Measurements from ENCODE around the gene CCDC127.

CCDC127 gene

GRCh38 chr5:160921-161802 lies 56.8 kb downstream of the CCDC127 start:
- in situ Hi-C loops (cut with MboI; ENCODE audit: low sequenced_read_pairs): no loop called here

- in situ Hi-C loops (cut with MboI; ENCODE audit: low sequenced_read_pairs): no loop called here
These were observed 57.8 kb downstream of the CCDC127 start for GRCh38 chr5:160173-160510.

DNA sequence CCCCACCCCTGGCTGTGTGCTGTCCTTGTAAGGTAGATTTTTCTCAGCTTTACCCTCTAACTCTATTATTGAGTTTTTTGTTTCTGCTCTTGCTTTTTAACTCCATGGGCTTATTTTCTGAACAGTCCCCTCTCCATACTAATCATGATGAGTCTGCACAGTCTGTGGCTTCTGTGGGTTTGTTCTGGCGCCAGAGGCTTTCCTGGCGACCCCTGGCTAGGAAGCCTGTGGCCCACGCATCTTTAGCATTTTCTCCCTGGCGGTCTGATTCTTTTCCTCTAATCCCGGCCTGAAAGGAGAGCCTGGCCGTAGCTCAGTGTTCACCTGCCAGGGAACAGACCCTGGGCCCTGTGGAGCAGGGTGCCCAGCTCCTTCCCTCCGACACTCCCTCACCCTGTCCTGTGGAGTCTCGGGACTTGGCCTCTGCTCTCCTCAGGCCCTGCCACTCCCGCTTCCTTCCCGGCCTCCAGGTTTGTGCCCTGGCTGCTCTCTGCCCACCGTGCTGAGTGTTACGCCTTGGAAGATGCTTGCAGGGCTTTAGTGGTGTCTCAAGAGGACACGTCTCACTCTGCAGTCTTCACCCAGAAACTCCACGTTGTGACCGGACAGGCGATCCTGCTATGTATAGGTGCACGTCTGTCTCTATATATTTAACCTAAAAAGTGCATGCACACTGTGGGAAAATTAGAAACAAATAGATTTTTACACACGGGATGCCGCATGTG lies 58.3 kb downstream of the CCDC127 start:
- in situ Hi-C loops (cut with MboI; ENCODE audit: low sequenced_read_pairs): no loop called here

GRCh38 chr5:158807-159447 lies 59.0 kb downstream of the CCDC127 start:
- in situ Hi-C loops (cut with MboI; ENCODE audit: low sequenced_read_pairs): no loop called here

GRCh38 chr5:157801-158200 lies 60.2 kb downstream of the CCDC127 start:
- in situ Hi-C loops (cut with MboI; ENCODE audit: low sequenced_read_pairs): no loop called here

DNA sequence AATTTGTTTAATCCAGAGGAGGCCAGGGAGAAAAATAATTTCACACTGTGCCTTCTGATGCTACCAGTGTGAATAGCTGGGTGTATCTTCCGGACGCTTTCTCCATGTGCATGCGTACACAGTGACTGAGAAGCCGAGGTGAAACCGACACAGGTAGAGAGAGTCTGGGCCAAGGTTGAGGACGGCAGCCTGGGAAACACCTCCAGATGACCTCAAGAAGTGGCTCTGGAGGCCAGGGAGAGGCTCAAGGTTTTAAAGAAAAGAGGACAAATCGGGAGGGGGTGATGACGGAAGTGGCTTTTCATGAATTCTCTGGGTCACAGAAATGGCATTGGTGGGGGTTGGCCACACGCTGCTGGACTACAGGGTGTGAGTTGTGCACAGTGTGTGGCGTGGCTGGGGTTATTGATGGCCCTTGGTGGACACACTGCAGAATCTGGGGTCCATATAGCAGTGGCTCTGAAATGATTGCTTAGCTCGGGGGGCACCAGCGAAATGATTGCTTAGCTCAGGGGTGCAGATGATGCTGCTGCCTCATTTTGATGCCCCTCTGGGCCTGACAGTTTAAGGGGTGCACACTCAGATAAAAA lies 60.7 kb downstream of the CCDC127 start:
- in situ Hi-C loops (cut with MboI; ENCODE audit: low sequenced_read_pairs): no loop called here

DNA sequence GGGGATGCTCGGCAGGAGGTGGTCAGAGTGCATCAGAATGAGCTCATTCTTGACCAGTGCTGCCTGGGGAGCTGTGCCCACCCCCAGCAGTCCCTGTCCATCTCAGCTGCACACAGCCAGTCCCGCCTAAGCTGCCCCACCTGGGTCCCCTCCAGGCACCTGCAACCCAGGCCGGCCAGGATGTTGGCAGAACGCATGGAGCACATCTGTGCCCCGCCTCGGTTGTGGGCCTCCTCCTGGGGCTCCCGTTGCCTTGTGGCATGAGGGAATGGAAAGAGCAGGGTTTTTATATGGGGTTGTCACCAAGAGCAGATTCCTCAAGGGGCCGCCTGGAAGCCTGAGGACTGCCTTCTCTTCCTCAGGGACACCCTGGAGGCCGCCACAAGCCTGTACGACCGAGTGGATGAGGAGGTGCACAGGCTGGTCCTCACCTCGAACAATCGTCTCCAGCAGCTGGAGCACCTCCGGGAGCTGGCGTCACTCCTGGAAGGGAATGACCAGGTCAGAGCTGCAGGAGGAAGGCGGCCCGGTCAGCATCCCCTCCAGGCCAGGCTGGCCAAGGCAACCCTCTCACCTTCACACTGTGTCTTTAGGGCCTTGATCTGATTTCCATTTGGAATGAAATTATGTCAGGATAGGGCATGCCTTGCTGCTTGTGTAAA lies 61.4 kb downstream of the CCDC127 start:
- in situ Hi-C loops (cut with MboI; ENCODE audit: low sequenced_read_pairs): no loop called here

- in situ Hi-C loops (cut with MboI; ENCODE audit: low sequenced_read_pairs): no loop called here
These were observed 62.1 kb downstream of the CCDC127 start for GRCh38 chr5:155651-156410.

DNA sequence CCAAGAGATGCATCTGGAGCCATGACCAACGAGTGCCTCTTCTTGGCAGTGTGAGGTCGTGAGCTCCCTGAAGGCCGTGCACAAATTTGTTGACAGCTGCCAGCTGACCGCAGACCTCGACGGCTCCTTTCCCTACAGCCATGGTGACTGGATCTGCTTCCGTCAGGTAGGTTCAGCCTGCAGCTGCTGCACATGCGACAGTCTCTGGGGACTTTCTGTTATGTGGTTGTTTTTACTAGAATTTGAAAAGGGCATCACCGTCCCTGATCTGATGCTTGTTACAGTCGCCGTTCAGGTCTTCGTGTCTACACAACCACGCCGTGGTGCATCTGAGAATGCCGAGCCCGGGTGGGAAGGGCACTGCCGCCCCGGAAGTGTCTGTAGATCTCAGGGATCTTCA lies 63.1 kb downstream of the CCDC127 start:
- in situ Hi-C loops (cut with MboI; ENCODE audit: low sequenced_read_pairs): no loop called here

DNA sequence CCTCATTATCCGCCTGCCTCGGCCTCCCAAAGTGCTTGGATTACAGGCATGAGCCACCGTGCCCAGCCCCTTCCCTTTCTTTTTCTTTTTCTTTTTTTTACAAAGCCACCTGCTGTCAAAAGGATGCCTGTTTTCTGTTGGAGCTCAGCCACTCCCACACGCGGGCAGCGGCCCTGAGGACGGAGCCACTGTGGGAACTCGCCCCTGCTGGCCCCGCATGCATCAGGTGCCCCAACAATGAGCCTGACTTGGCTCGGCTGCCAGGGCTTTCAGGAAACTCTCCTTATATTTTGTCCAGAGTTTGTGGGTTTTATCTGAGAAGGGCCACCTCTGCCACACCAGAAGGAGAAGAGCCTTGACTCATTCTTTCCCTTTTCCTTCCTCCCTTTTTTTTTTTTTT lies 63.7 kb downstream of the CCDC127 start:
- in situ Hi-C loops (cut with MboI; ENCODE audit: low sequenced_read_pairs): no loop called here

DNA sequence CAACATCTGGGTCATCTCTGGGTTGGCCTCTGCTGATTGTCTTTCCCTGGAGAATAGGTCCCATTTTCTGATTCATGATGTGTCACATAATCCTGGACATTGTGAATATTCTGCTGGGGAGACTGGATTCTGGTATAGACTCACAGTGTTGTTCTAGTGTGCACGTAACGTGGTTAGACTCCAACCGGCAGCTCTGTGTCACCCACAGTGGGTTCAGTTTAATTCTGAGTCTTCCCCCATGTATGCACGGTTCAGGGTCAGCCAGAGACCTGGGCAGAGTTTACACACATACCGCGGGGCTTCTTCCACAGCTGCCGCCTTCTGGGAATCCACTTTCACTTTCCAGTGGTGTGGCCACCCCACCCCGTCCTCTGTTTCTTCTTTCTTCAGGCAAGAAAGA lies 64.7 kb downstream of the CCDC127 start:
- in situ Hi-C loops (cut with MboI; ENCODE audit: low sequenced_read_pairs): no loop called here

GRCh38 chr5:152077-152476 lies 65.9 kb downstream of the CCDC127 start:
- in situ Hi-C loops (cut with MboI; ENCODE audit: low sequenced_read_pairs): no loop called here

DNA sequence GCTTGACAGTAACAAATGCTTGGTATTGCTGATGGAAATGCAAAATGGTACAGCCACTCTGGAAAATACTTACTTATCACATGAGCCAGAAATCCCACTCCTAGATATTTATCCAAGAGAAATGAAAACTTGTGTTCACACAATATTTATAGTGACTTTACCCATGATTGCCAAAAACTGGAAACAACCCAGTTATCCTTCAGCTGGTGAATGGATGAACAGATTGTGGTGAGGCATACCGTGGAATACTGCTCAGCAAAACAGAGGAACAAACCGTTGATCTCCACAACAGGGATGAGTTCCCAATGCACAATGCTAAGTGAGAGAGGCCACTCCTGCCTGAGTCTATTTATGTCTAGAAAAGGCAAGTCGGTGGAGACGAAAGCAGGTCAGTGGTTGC lies 67.2 kb downstream of the CCDC127 start:
- in situ Hi-C loops (cut with MboI; ENCODE audit: low sequenced_read_pairs): no loop called here

DNA sequence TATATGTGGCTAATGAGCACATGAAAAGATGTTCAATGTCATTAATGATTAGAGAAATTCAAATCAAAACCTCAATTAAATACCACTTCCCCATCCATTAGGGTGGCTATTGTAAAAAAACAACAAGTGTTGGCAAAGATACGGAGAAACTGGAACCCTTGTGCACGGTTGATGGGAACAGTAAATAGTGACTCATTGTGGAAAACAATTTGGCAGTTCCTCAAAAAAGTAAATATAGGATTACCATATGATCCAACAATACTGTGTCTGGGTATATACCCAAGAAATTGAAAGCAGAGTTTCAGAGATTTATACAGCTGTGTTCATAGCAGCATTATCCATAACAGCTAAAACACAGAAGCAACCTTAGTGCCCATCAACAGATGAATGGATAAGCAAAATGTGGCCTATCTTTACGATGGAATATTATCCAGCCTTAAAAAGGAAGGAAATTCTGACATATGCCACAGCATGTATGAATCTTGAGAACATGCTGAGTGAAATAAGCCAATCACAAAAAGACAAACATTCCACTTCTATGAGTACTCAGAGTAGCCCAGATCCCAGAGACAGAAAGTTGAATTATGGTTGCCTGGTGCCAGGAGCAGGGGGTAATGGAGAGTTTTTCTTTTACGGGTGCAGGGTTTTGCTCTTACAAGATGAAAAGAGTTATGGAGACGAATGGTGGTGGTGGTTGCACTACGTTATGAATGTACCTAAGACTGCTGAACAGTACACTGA lies 68.0 kb downstream of the CCDC127 start:
- in situ Hi-C loops (cut with MboI; ENCODE audit: low sequenced_read_pairs): no loop called here

- in situ Hi-C loops (cut with MboI; ENCODE audit: low sequenced_read_pairs): no loop called here
These were observed 70.2 kb downstream of the CCDC127 start for GRCh38 chr5:147751-148150.
